AG04450 (cell line): ENCODE measurements around the gene EEF2. TPM values are rescaled to one million over a fixed set of nuclear protein-coding genes. Genes with fewer than 3 reads are reported as not detected.

Experiments used
- CTCF ChIA-PET: fragments of 300-600, 350-600 bp; formaldehyde crosslinking; extraction: SDS; loops from one replicate; lab custom pipeline; 2022; ENCODE audit warnings: antibody characterized with exemption, inconsistent platforms; lab: Charles Lee
- POLR2A ChIA-PET: fragments of 350-600 bp; formaldehyde crosslinking; extraction: SDS; loops from one replicate; lab custom pipeline; 2021; ENCODE audit warnings: antibody characterized with exemption, inconsistent platforms; lab: Yijun Ruan, JAX
- DNase-seq: peaks from one replicate; pipeline ENCODE4 v3.0.0-alpha.2; 2011; ENCODE audit warnings: low read depth, low spot score
- H3K27ac ChIP-seq: one replicate; pipeline ENCODE4 v1.5.1; 2012; ENCODE audit warnings: low read depth, low read length, control low read depth
- H3K27me3 ChIP-seq: one replicate; pipeline ENCODE4 v1.6.0; 2012; ENCODE audit warnings: low read length; ENCODE audit not compliant: control insufficient read depth, insufficient read depth
- H3K4me3 ChIP-seq: 2 replicates; pipeline ENCODE4 v1.5.1; 2011; ENCODE audit warnings: mild to moderate bottlenecking, low read depth, low read length, control low read depth
- H3K9me3 ChIP-seq: 2 replicates; pipeline ENCODE4 v1.5.1; 2012; ENCODE audit warnings: low read length; ENCODE audit not compliant: control insufficient read depth, insufficient read depth
- CTCF ChIP-seq: IDR thresholded peaks from 2 replicates; pipeline ENCODE4 v1.5.1; 2011; ENCODE audit warnings: low read depth, low read length, control low read depth, inconsistent platforms
- polyA plus RNA-seq: library from polyadenylated mRNA; depleted of rRNA; stranded (reverse); fragments of >200 nt; gene quantifications from 2 replicates; pipeline ENCODE4 v1.2.3, GENCODE V29; 2011

Gene EEF2
- polyA plus RNA-seq, 1 experiment = 1,648 TPM

GRCh38 chr19:4031420-4031819 lies 46.2 kb upstream of the EEF2 start:
- Histone ChIP-seq H3K9me3 (no peaks in the 10 kb centered on the region; the same call in 1 of the 2 replicates), H3K4me3 (no peak overlapping the region), H3K27ac (no peak overlapping the region), H3K27me3 (no peaks in the 10 kb centered on the region)
- no peak for TF ChIP-seq CTCF
- DNase-seq = no peak
- ChIA-PET CTCF (no interaction called here), POLR2A (no interaction called here)

- no peaks in the 10 kb centered on the region; the same call in 1 of the 2 replicates for H3K9me3 ChIP-seq
These were observed 45.7 kb upstream of the EEF2 start for GRCh38 chr19:4030981-4031380.

GRCh38 chr19:4030552-4030951 lies 45.3 kb upstream of the EEF2 start:
- H3K9me3 ChIP-seq = no peaks in the 10 kb centered on the region; the same call in 1 of the 2 replicates
- H3K4me3 ChIP-seq = no peak overlapping the region
- H3K27me3 ChIP-seq = no peaks in the 10 kb centered on the region
- ChIA-PET CTCF (no interaction called here), POLR2A (no interaction called here)
- TF ChIP-seq CTCF = no peak
- H3K27ac ChIP-seq = no peak overlapping the region
- no peak for DNase-seq

More at GRCh38 chr19:4030981-4031380, 45.7 kb upstream of the EEF2 start:
- no peaks in the 10 kb centered on the region for H3K27me3 ChIP-seq
- no peak overlapping the region for H3K27ac ChIP-seq
- TF ChIP-seq CTCF = no peak
- H3K4me3 ChIP-seq = no peak overlapping the region
- ChIA-PET POLR2A (no interaction called here), CTCF (no interaction called here)
- DNase-seq = no peak

- no peak overlapping the region for H3K4me3 ChIP-seq
- H3K27me3 ChIP-seq = no peaks in the 10 kb centered on the region
- H3K27ac ChIP-seq = no peak overlapping the region
- no peak for TF ChIP-seq CTCF
- POLR2A ChIA-PET = no interaction called here
- CTCF ChIA-PET = no interaction called here
- H3K9me3 ChIP-seq = no peaks in the 10 kb centered on the region; the same call in 1 of the 2 replicates
- no peak for DNase-seq
These were observed 44.0 kb upstream of the EEF2 start for GRCh38 chr19:4029247-4029614.

GRCh38 chr19:4028334-4029246 lies 43.3 kb upstream of the EEF2 start:
- Histone ChIP-seq H3K9me3 (no peaks in the 10 kb centered on the region; the same call in 1 of the 2 replicates), H3K4me3 (no peak overlapping the region), H3K27me3 (no peaks in the 10 kb centered on the region), H3K27ac (no peak overlapping the region)
- TF ChIP-seq CTCF = no peak
- DNase-seq = no peak
- ChIA-PET CTCF (interaction anchor here (1.2 kb wide), 1 partner anchor 41 kb away, joined by 4 read pairs; no protein-coding TSS in a partner anchor), POLR2A (no interaction called here)
